HG02981 (cell line): ENCODE data around the gene TTC39A.

ENCODE experiments used
- ATAC-seq: cut with Tn5 transposase; IDR thresholded peaks from one replicate; pipeline ENCODE4 v1.9.1; 2021; ENCODE audit warnings: mild to moderate bottlenecking, moderate library complexity; ENCODE audit not compliant: unreplicated experiment

Gene TTC39A

GRCh38 chr1:51299185-51299885 lies 31.0 kb downstream of the TTC39A start:
- ATAC-seq: no peak

DNA sequence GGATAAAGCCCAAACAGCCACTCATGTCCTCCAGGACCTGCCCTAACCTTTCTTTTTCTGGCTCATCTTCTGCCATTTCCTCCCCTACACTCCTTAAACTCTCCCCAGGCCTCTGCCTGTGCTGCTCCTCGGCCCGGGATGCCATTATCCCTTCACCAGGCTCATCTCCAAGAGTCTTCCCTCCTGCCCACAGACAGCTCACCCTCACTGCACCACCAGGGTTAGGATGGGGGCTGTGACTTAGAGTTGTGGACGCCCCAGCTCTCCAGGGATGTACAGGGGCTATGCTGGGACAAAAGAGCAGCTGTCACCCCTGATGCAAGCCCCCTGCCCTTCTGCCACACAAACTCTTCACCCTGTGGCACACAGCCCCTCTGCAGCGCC lies 32.0 kb downstream of the TTC39A start:
- no peak for ATAC-seq

GRCh38 chr1:51297401-51298321 lies 32.7 kb downstream of the TTC39A start:
- ATAC-seq: no peak

DNA sequence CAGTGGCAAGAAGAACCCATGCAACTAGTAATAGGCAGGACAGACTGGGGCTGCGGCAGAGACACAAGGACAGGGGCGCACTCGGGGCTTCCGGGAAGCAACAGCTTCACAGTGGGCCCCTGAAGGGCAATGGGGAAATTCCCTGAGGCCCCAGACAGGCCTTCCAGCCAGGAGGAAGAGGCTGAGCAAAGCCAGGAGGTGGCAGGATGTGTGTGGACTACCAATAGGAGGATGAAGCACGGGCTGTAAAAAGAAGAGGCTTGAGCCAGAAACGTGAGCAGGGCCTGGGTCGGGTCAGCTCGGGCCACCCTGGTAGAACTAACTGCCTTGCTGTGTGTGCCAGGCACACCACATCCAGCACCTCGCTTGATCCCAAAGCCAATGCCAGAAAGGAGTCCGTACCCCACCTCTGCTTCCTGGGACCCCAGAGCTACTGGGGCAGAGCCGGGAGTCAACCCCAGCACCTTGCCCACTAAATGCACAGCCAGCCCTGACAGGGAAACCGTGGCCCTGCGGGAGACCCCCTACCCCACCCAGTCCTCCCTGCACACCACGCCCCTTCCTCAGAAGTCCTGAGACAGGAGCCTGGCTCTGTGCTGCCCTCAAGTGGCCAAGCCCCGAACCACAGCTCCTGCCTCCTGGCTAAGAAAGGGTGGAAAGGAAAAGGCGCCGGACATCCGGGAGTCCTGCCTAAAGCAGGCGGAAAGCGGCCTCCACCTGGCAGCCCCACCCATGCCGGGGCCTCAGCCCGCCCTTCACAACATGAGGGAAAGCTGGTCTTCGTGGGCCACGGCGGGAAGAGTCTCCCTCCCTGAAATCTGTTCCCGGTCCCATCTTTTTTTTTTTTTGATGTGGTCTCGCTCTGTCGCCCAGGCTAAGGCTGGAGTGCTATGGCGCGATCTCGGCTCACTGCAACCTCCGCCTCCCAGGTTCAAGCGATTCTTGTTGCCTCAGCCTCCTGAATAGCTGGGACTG lies 33.7 kb downstream of the TTC39A start:
- peak; percentile 62 for ATAC-seq

DNA sequence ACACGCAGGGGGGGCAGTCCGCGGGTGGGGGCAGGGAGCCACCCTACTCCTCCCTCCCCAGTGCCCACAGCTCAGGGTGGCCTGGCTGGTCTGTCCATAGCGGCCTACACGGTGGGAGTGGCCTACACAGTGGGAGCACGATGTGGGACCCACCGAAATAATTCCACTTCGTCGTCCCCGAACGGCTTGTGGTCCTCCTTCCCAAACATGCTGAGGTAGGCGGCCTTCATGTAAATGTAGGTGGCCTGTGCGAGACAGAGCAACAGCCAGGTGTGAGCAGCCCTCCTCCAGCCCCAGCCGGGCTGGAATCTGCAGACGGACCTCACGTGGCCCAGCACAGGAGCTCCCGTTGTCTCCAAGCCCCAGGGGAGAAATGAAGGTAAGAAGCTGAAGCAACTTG lies 34.4 kb downstream of the TTC39A start:
- no peak for ATAC-seq

DNA sequence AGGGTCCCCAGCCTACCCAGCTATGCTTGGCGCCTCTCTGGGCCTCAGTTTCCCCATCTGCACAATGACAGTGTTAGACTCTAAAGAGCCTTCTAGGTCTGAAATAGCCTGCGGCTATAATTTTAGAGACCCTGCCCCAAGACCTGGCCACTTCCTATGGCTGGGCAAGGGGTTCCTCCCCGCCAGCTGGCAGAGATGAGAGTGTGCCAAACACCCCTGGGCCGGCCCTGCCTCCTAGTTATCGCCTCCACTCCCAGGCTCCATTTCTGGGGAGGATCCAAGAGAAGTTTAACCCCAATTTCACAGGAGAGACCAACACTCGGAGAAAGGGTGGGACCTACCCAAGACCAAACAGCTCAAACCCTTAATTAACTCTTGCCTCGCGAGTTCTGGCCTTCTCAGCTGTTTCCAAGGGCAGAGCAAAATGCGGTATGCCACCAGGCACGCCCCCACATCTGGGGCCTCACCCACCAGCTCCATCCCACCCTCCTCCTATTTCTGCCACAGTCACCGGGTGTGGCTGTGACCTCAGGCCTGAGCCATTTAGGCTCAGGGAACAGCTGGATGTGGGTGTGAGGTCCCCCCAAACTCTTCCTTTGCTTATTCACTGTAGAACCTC lies 35.7 kb downstream of the TTC39A start:
- no peak for ATAC-seq

- ATAC-seq: no peak
Observed at GRCh38 chr1:51293898-51294515, 36.4 kb downstream of the TTC39A start.

- no peak for ATAC-seq
Observed at GRCh38 chr1:51290489-51290847, 39.9 kb downstream of the TTC39A start.

DNA sequence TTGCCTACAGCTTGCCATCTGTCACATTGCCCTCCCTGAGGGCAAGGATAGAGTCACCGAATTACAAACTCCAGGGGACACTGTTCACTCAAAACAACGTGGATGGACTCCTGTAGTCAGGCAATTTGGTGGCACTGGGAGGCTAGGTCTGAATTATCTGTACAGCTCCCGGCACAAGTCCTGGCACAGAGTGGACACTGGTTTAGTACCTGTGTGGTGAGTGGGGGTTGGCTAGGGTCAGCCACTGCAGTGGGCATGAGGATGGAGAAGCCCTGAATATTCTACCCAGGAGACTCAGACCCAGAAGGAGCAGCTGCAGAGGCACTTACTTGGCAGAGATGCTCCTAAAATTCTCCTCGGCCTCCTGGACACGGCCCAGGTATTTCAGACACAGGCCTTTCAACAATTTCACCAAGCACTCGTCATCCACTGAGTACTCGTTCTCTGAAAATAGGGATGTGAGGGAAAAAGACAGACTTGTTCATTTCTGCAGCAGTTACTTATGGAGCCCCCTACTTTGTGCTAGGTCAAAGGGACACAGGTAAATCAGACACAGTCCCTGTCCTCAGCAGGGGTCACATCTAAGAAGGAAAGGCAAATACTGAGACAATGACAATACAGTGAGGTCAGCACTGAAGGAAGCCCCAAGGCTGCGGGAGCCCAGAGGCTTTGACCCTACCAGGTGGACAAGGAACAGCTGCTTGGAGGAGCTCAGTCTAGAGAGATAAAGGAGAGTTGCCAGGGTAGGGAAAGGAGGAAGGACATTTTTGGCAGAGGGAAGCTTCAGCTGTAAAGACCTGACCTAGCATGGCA lies 40.5 kb downstream of the TTC39A start:
- ATAC-seq: no peak

GRCh38 chr1:51288578-51288977 lies 41.8 kb downstream of the TTC39A start:
- ATAC-seq: no peak

- ATAC-seq: no peak
Observed at GRCh38 chr1:51287966-51288365, 42.4 kb downstream of the TTC39A start.

DNA sequence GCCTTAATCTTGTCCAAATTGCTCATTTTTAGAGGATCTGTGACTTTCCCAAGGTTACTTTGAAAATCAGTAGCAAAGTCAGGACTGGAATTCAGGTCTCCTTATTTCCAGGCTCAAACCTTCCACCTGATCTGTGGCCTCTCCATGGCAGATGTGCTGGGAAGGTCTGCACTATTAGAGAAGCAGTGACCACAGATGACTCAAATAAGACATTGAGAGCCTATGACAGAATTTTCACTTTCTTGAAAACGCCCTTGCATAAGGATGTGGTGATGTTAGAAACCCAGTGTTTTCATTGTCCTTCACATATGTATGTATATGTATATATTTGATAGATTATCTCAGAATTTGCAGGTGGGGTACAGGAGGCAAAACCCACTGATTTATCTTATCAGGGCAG lies 45.3 kb downstream of the TTC39A start:
- ATAC-seq: peak; percentile 92

GRCh38 chr1:51284487-51284954 lies 45.8 kb downstream of the TTC39A start:
- ATAC-seq: peak; percentile 50

DNA sequence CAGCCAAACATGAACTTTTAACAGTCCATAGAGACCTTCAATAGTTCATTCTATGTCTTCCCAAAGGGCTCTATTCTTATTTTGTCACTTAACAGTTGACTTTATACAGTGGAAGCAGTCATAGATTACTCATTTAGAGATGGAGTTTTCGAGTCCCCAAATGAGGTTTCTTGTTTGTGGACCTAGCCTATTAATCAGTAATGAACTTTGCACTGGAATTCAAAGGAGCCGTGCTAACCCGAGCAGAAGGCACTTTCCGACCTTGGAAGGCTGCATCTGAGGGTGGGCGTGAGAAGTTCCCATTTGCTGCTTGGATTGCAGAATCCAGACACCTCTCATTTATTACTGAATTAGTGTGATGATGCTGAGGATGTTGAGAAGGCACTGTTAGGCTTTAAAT lies 46.4 kb downstream of the TTC39A start:
- ATAC-seq: no peak

DNA sequence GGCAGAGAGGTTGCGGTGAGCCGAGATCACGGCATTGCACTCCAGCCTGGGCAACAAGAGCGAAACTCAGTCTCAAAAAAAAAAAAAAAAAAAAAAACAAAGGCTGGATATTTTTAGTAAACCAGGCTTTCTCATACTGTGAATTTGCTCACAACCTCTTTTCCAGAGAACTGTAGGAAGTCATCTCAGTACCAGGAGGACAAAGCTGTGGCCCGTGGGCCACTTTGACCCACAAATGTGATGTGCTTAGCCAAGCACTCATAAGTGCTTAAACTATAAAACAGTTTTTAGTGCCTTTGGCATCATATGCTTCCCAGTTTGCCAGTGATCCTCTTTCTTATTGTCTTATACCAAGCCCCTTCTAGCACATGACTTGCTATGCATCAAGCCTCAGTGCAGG lies 47.8 kb downstream of the TTC39A start:
- no peak for ATAC-seq

GRCh38 chr1:51281807-51282206 lies 48.6 kb downstream of the TTC39A start:
- ATAC-seq: no peak

GRCh38 chr1:51280321-51280978 lies 49.9 kb downstream of the TTC39A start:
- ATAC-seq: no peak

- no peak for ATAC-seq
Observed at GRCh38 chr1:51276286-51276685, 54.1 kb downstream of the TTC39A start.

GRCh38 chr1:51274676-51275075 lies 55.7 kb downstream of the TTC39A start:
- no peak for ATAC-seq
